GM23338 (cell line): Measurements from ENCODE around the gene RMI2. TPM values are rescaled to one million over a fixed set of nuclear protein-coding genes. Genes with fewer than 3 reads are reported as not detected.

ENCODE experiments used
- ATAC-seq: fragments of 200-7000 bp; cut with Tn5 transposase; 3 replicates; pipeline ENCODE4 v1.9.1; 2020
- DNase-seq: peaks from one replicate; pipeline ENCODE4 v3.0.0-alpha.2; 2015; ENCODE audit warnings: low spot score
- H2AFZ ChIP-seq: fragments of 200-600 bp; sonication (generic); 2 replicates; pipeline ENCODE4 v1.8.0; 2016; ENCODE audit warnings: antibody characterized with exemption, mild to moderate bottlenecking, moderate library complexity
- H3F3A ChIP-seq: fragments of 200-600 bp; sonication (generic); replicated peaks from 2 replicates; pipeline ENCODE4 v1.8.0; 2017; ENCODE audit warnings: antibody characterized with exemption, mixed run types, low read depth
- H3K27ac ChIP-seq: fragments of 200-600 bp; sonication (generic); 2 replicates; pipeline ENCODE4 v1.6.1; 2016; ENCODE audit warnings: low read depth
- H3K27me3 ChIP-seq: fragments of 200-600 bp; sonication (generic); 2 replicates; pipeline ENCODE4 v1.8.0; 2016; ENCODE audit warnings: mild to moderate bottlenecking, mixed run types, moderate library complexity; ENCODE audit not compliant: insufficient read depth
- H3K36me3 ChIP-seq: fragments of 200-600 bp; sonication (generic); 2 replicates; pipeline ENCODE4 v1.8.0; 2016; ENCODE audit warnings: mild to moderate bottlenecking; ENCODE audit not compliant: insufficient read depth
- H3K4me1 ChIP-seq: fragments of 200-600 bp; sonication (generic); 2 replicates; pipeline ENCODE4 v1.8.0; 2016; ENCODE audit warnings: mild to moderate bottlenecking, moderate library complexity; ENCODE audit not compliant: insufficient read depth
- H3K4me2 ChIP-seq: fragments of 200-600 bp; sonication (generic); 2 replicates; pipeline ENCODE4 v1.7.1; 2017; ENCODE audit warnings: mixed run types
- H3K4me3 ChIP-seq: fragments of 200-600 bp; sonication (generic); 2 replicates; pipeline ENCODE4 v1.6.1; 2016; ENCODE audit warnings: mixed run types
- H3K79me2 ChIP-seq: fragments of 200-600 bp; sonication (generic); replicated peaks from 2 replicates; pipeline ENCODE4 v1.8.0; 2017; ENCODE audit warnings: mild to moderate bottlenecking; ENCODE audit not compliant: insufficient read depth
- H3K9me2 ChIP-seq: fragments of 200-600 bp; sonication (generic); 2 replicates; pipeline ENCODE4 v1.8.0; 2017; ENCODE audit not compliant: insufficient read depth
- H4K20me1 ChIP-seq: fragments of 200-600 bp; sonication (generic); replicated peaks from 2 replicates; pipeline ENCODE4 v1.8.0; 2017; ENCODE audit warnings: mild to moderate bottlenecking; ENCODE audit not compliant: insufficient read depth
- H3K27ac Mint-ChIP-seq: 2 replicates; pipeline ENCODE4 v1.8.0; 2020; ENCODE audit warnings: inconsistent platforms, mild to moderate bottlenecking, moderate library complexity, mixed read lengths
- H3K27me3 Mint-ChIP-seq: 3 replicates; pipeline ENCODE4 v1.8.0; 2022; ENCODE audit warnings: low read depth, mild to moderate bottlenecking, moderate library complexity, mixed read lengths, inconsistent platforms; ENCODE audit not compliant: insufficient read depth, poor library complexity
- H3K36me3 Mint-ChIP-seq: 3 replicates; pipeline ENCODE4 v1.8.0; 2021; ENCODE audit warnings: low read depth, mild to moderate bottlenecking, inconsistent platforms, moderate library complexity, mixed read lengths
- H3K4me1 Mint-ChIP-seq: 3 replicates; pipeline ENCODE4 v1.8.0; 2020; ENCODE audit warnings: mild to moderate bottlenecking, inconsistent platforms, mixed read lengths
- H3K4me3 Mint-ChIP-seq: 3 replicates; pipeline ENCODE4 v1.8.0; 2021; ENCODE audit warnings: moderate library complexity, mild to moderate bottlenecking, inconsistent platforms, mixed read lengths
- H3K9me3 Mint-ChIP-seq: 3 replicates; pipeline ENCODE4 v1.8.0; 2020; ENCODE audit warnings: moderate library complexity, mild to moderate bottlenecking, inconsistent platforms, mixed read lengths
- CREB1 ChIP-seq: fragments of 250-450 bp; sonication (Bioruptor Pico); IDR thresholded peaks from 2 replicates; pipeline ENCODE4 v1.5.0; 2020; ENCODE audit warnings: low read depth, mild to moderate bottlenecking, moderate library complexity
- ETS1 ChIP-seq: IDR thresholded peaks from 2 replicates; pipeline ENCODE4 v1.6.1; 2016; ENCODE audit warnings: antibody characterized with exemption
- EZH2 ChIP-seq: fragments of 200-600 bp; sonication (generic); IDR thresholded peaks from one replicate; pipeline ENCODE4 v1.8.0; 2017; ENCODE audit warnings: antibody characterized with exemption, mild to moderate bottlenecking, low read depth; ENCODE audit not compliant: unreplicated experiment
- JUNB ChIP-seq: IDR thresholded peaks from one replicate; pipeline ENCODE4 v1.6.1; 2016; ENCODE audit warnings: antibody characterized with exemption; ENCODE audit not compliant: unreplicated experiment
- NANOG ChIP-seq: IDR thresholded peaks from 2 replicates; pipeline ENCODE4 v1.6.1; 2016; ENCODE audit warnings: antibody characterized with exemption, borderline replicate concordance
- POLR2AphosphoS5 ChIP-seq: IDR thresholded peaks from 2 replicates; pipeline ENCODE4 v1.6.1; 2016; ENCODE audit warnings: antibody characterized with exemption, low read depth
- REST ChIP-seq: IDR thresholded peaks from one replicate; pipeline ENCODE4 v1.6.1; 2018; ENCODE audit warnings: antibody characterized with exemption; ENCODE audit not compliant: unreplicated experiment
- STAT1 ChIP-seq: IDR thresholded peaks from one replicate; pipeline ENCODE4 v1.6.1; 2016; ENCODE audit warnings: antibody characterized with exemption; ENCODE audit not compliant: unreplicated experiment
- ZNF114 ChIP-seq: fragments of 250-450 bp; sonication (Bioruptor Pico); IDR thresholded peaks from 2 replicates; pipeline ENCODE4 v1.5.0; 2020; ENCODE audit warnings: mild to moderate bottlenecking, moderate library complexity
- ZNF331 ChIP-seq: fragments of 250-450 bp; sonication (Bioruptor Pico); IDR thresholded peaks from 2 replicates; pipeline ENCODE4 v1.5.0; 2020; ENCODE audit warnings: low read depth, mild to moderate bottlenecking, moderate library complexity
- ZNF462 ChIP-seq: fragments of 250-450 bp; sonication (Bioruptor Pico); IDR thresholded peaks from 2 replicates; pipeline ENCODE4 v1.5.0; 2020; ENCODE audit warnings: mild to moderate bottlenecking, moderate library complexity
- polyA plus RNA-seq: library from polyadenylated mRNA; unstranded; fragments of >200 nt; fragmentation: Nextera tagmentation; extraction: Ambion mirVana; gene quantifications from 2 replicates; pipeline ENCODE4 v1.2.1, GENCODE V29; 2016
- total RNA-seq: library from RNA; depleted of rRNA; stranded (reverse); fragments of >200 nt; shearing (Covaris generic); gene quantifications from 2 replicates; pipeline ENCODE4 v1.2.3, GENCODE V29; 2014

RMI2 gene
- total and polyA plus RNA-seq, 2 experiments from 2014 or later = 98.2 to 108 TPM

GRCh38 chr16:11353158-11353557, 7.9 kb downstream of the RMI2 start (continued):
- TF ChIP-seq REST (no peak), EZH2 (no peak), ZNF331 (CRISPR knock-in tag) (no peak), ZNF462 (CRISPR knock-in tag) (no peak), POLR2AphosphoS5 (no peak)

- H3K27ac Mint-ChIP-seq = no peak overlapping the region
- Histone ChIP-seq H3K79me2 (peaks cover 47% of the 10 kb centered on the region), H3K36me3 (peaks cover 19% of the 10 kb centered on the region), H3F3A (peaks cover 19% of the 10 kb centered on the region; the same call in 1 of the 2 replicates), H4K20me1 (0 out of 2 replicates have a peak, but pooled peaks cover 5% of the 10 kb centered on the region), H3K9me2 (no peaks in the 10 kb centered on the region), H3K27ac (peak overlapping the region; percentile 59; the same call in 1 of the 2 replicates), H2AFZ (no peak overlapping the region), H3K4me2 (no peak overlapping the region), H3K4me1 (peaks cover 43% of the 10 kb centered on the region), H3K4me3 (no peak overlapping the region), H3K27me3 (no peaks in the 10 kb centered on the region)
- no peaks in the 10 kb centered on the region for H3K9me3 Mint-ChIP-seq
- H3K4me3 Mint-ChIP-seq = no peak overlapping the region
- ATAC-seq (no peak), DNase-seq (no peak)
- H3K36me3 Mint-ChIP-seq = peaks cover 38% of the 10 kb centered on the region
- no peaks in the 10 kb centered on the region for H3K27me3 Mint-ChIP-seq
- H3K4me1 Mint-ChIP-seq = peaks cover 44% of the 10 kb centered on the region
- TF ChIP-seq STAT1 = no peak
- TF ChIP-seq POLR2AphosphoS5 = no peak
- TF ChIP-seq CREB1 (CRISPR knock-in tag) = no peak
- TF ChIP-seq REST = no peak
- TF ChIP-seq JUNB = no peak
- TF ChIP-seq ZNF114 = no peak
- no peak for TF ChIP-seq ETS1
- TF ChIP-seq EZH2 = no peak
- TF ChIP-seq NANOG = no peak
Observed at GRCh38 chr16:11354407-11354732, 9.1 kb downstream of the RMI2 start.
